Mononuclear cell (primary cell): ENCODE results near the gene NEURL1. TPM values are rescaled to one million over a fixed set of nuclear protein-coding genes. Genes with fewer than 3 reads are reported as not detected.

Experiments used
- H3K27me3 ChIP-seq: 2 replicates; pipeline ENCODE4 v1.6.0; 2011; ENCODE audit warnings: low read length, control low read depth; ENCODE audit not compliant: insufficient read depth
- H3K4me1 ChIP-seq: 2 replicates; pipeline ENCODE4 v1.5.1; 2011; ENCODE audit warnings: mild to moderate bottlenecking, low read length, control low read depth; ENCODE audit not compliant: insufficient read depth
- H3K4me3 ChIP-seq: 2 replicates; pipeline ENCODE4 v1.5.1; 2011; ENCODE audit warnings: mild to moderate bottlenecking, low read length, moderate library complexity
- H3K9me3 ChIP-seq: 2 replicates; pipeline ENCODE4 v1.5.1; 2011; ENCODE audit warnings: low read depth, mild to moderate bottlenecking, control low read depth, low read length
- total RNA-seq: library from RNA; depleted of rRNA; stranded (reverse); fragments of >200 nt; gene quantifications from one replicate; pipeline ENCODE4 v1.2.3, GENCODE V29; 2012

NEURL1 gene
- total RNA-seq, 1 donor, result 4.8 TPM

DNA sequence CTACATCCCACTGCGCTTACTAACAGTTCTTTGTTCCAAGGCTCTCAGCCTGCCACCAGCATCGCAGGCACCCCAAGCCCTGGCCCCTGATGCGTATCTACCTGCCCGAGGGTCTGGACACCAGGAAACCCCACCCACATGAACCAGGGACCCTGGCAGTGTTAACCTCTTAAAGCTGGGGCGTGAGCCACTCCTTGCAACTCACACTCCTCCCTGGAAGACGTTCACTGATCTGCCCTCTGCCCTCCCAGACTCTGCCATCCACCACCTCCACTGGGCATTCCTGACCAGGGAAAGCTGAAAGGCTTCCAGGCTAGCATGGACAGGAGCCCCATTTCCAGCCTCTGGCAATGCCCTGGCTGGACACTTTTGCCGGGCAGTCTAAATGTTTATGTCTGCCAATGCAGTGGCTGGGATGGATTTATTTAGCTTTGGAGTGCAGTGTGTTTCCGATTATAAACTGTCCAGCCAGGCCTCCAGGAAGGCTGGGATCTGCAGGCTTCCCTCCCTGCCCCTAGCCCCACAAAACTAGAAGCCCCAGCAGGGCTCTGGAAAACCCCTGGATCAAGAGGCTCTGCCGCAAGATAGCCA lies 117.5 kb downstream of the NEURL1 start:
- no peaks in the 10 kb centered on the region for H3K4me1 ChIP-seq
- no peaks in the 10 kb centered on the region for H3K27me3 ChIP-seq
- H3K4me3 ChIP-seq, result no peak overlapping the region
- no peaks in the 10 kb centered on the region for H3K9me3 ChIP-seq

DNA sequence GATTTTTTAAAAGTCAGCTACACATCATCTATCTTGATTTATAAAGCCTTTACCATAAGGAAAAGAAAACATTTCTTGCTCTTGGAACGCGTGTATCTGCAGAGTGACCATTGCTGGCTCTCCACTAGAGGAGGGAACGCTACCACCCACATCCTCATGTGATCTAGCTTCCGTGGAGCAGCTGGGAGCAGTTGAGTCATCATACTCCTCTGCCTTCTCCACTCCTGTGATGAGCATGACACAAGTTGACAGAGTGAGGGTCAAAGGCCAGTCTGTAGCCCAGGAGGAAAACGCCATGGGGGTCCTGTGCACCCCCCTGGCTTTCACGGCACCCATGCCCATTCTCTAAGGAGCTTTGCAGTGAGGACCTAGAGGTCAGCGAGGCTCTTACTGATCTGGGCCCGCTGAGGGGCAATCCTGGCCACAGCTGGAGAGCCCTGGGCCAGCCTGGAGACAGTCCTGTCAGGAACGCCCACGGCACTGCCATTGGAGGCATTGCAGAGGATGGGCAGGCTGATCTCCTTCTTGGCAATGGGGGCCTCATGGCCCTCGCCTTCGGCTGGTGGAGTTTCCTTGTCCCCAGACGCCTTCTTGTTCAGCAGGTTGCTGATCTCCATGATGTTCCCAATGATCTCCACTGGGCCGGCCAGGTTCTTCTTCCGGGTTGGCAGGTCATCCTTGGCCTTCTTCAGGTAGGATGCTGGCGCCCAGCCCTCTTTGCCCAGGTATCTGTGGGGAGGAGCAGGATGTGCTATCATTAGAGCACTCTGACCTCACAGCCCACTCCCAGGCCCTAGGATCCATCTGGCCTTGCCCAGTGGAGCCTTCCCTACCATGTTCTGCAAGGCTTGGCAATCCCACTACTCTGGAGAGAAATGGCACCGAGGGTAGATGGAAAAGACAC lies 119.2 kb downstream of the NEURL1 start:
- H3K4me1 ChIP-seq, result no peaks in the 10 kb centered on the region
- H3K4me3 ChIP-seq, result no peak overlapping the region
- H3K9me3 ChIP-seq, result no peaks in the 10 kb centered on the region
- no peaks in the 10 kb centered on the region for H3K27me3 ChIP-seq

DNA sequence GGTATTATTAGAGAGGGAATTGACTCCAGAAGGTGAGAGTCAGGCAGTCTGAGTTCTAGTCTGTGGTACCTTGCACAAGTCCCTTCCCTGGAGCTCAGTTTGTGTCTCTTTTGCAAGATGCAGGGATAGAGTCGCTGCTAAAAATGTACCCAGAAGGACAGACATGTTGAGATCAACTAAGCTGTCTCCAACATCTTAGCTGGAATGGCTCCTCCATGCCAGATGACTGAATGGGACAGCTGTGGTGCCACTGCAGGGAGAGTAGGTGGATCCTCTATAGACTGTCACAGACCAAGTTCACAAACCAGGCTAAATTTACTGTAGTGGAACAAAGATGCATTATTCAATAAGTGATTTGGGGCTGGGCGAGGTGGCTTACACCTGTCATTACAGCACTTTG lies 120.1 kb downstream of the NEURL1 start:
- Histone ChIP-seq H3K27me3 (no peaks in the 10 kb centered on the region), H3K4me3 (no peak overlapping the region), H3K9me3 (no peaks in the 10 kb centered on the region), H3K4me1 (no peaks in the 10 kb centered on the region)

DNA sequence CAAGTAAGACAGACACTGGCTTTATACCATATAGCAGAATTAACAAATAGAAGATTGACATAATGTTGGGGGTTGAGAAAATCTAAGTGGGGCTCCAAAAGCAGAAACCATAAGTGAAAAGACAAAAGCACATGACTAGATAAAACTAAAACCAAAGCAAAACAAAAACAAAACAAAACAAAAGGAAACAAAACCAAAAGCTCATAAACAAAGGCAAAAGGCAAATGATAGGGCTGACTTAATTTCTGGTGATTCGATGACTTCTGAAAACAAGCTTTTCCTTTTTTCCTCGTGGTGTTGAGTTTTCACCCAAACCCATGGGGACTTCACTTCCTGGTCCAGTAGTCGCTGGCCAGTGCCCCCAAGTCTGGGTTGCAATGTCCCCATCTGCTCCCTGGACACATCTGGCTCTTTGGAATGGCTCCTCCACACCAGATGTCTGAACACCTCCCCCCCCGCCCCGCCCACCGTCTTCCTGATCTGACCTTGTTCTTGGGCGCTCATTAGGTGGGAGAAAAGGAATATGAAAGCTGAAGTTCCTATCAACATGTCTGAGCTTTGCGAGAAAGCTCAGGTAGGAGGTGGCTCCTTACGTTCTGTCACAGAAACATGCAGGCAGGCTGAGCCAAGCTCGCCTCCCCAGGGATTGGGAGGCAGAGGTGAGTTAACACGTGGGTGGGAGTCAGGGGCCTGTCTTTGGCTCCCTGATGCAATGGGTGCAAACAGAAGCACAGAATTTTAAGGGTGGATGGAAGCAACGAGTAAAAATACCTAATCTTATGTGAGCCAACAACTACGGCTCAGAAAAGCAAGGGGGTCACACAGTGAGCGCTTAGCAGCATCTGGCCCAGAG lies 121.0 kb downstream of the NEURL1 start:
- Histone ChIP-seq H3K4me3 (no peak overlapping the region), H3K9me3 (no peaks in the 10 kb centered on the region), H3K27me3 (no peaks in the 10 kb centered on the region), H3K4me1 (no peaks in the 10 kb centered on the region)

DNA sequence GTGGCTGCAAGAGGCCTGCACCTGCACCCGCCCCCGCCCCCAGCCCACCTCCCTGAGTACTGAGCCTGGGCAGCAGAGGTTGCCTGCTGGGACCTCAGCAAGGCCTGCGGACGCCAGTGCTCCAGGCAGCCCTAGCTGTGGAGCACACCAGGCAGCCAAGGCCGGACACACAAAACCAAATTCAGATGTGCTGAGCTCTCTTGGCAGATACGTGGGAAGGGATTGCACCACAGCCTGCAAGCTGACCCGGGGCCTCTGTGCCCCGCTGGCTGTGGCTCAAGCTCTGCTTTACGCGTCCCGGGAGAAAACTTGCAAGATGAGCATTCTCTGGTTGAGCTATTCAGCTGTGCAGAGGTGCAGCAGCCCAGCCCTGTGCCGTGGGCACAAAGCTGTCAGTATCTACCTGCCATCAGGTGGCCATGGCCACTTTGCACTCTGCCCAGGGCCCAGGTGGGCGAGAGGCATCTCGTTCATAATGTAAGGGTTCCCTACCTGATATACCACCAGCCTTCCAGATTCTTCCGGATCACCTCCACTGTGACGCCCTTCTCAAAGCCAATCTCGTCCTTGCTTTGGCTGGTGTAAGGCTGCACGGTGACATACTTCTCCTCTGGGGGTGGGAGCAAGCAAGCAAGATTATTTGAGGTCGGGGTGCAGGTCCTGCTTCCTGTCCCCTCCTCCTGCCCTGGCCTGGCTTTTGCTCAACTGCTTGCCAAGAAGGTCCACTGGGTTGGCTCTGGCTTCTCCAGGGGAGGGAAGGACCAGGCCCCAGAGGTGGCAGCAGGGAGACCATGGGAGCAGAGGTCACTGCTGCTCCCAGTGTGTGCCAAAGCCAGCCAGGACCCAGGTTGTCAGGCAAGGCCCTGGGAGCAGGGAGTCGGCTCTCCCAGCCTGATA lies 123.4 kb downstream of the NEURL1 start:
- Histone ChIP-seq H3K4me1 (no peaks in the 10 kb centered on the region), H3K27me3 (no peaks in the 10 kb centered on the region), H3K4me3 (no peak overlapping the region), H3K9me3 (no peaks in the 10 kb centered on the region)

DNA sequence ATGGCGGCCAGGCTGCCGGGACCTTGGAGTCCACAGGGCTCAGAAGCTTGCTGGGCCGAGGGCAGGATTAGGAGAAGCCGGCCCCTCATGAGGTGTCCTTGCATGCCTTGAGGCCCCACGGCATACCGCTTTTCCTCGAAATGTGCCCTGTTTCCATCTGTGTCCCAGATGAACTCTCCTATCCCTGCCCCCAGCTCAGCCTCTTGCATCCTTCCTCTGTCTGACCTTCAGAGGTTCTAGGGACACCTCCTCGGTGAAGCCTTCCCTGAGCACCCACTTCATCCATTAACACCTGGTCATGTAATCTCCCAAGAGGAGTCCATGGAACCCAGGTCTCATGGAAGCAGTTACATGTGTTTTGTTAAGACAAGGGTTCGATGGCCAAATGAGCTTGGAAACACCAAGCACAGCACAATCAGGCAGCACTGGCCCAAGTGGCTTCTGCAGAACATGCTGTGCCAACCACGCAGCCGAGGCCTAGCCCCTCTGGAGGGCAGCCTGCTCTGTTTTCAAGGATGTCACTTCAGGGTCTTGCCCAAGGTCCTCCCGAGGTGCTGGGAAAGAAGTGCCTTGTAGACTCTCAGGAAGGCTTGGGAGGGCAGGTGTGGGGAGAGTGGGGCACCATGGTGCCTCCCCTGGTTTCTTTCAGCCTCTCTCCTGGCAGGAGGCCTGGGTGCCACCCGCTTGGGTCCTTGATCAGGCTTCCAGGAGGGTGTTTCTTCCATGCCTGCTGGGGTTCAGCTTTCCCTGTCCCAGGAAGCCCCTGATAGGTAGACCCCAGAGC lies 124.3 kb downstream of the NEURL1 start:
- Histone ChIP-seq H3K4me3 (no peak overlapping the region), H3K4me1 (no peaks in the 10 kb centered on the region), H3K27me3 (no peaks in the 10 kb centered on the region), H3K9me3 (no peaks in the 10 kb centered on the region)

DNA sequence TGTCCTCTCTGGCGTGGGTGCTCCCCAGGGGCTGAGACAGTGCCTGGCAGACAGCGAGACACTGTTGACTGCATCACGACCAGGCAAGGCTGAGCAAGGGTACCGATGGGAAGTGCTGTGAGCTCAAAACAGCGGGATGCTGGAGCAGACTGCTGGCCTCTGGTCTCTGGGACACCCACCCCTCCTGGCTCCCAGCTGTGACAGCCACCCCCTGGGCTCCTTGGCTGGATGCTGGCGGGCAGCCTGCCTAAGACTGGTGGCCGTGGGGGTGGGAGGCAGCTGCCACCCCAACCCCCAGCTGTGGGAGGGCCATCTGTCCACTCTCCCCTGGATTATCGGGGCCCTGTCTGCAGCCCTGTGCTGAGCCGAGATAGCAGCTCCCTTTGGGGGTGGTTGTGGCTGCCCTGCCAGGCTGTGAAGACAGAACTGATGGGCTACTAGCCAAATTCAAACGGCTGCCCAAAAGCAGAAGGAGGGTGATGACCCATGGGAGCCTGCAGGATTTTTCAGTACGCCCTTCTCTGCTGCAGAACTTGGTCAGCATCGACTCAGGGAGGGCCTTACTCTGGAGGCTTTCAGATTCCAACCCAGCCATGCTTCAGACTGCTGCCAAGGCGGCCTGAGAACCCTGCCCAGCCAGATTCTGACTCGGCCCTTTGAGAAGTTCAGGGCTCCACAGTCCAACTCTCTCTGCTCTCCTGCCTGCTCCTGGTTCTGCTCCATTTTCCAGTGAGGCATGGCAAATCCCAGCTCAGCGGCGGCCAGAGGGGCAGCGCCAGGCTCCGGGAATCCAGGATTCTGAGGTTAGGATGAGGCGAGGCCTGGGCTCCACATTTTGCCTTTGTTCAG lies 125.3 kb downstream of the NEURL1 start:
- Histone ChIP-seq H3K27me3 (no peaks in the 10 kb centered on the region), H3K4me3 (no peak overlapping the region), H3K9me3 (no peaks in the 10 kb centered on the region), H3K4me1 (no peaks in the 10 kb centered on the region)

DNA sequence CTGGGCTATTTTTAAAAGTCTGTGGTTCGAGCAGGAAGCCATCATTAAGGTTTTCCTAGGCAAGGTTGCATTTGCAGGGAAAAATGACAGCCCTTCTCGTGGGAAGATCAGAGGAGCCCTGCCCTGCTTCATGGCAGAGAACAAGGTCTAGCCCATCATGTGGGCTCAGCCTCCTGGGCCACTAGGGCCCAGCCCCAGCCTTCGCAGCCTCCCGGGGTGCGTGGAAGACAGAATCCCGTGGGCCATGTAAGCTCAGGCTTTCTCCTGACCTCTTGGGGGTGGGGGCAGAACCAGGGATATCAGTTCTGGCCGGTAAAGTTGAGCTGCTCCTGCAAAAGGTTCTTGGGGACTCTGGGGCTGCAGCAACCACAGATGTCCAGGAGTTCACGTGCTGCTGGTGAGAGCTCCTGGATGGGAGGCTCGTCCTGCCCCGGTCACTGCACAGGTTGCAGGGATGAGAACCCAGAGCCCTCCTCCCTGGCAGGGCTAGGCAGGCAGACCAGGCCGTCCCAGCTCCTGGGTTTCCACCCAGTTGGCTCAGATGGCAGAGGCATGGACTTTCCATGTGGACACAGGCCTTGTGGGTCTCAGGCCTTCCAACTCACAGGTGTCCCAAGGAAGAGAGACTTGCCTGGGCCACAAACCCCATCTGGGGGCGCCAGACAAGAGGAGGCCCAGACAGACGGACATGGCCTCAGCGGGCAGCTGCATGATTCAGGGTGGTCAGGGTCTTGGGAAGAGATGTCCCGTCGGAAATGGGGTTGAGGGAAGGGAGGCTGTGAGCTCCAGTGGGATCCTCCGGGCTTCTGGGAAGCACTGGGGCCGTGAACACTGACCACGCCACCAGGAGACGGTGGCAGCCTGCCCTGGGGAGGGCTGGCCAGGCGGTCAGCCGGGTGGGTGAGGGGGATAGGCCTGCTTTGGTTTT lies 126.2 kb downstream of the NEURL1 start:
- no peaks in the 10 kb centered on the region for H3K9me3 ChIP-seq

DNA sequence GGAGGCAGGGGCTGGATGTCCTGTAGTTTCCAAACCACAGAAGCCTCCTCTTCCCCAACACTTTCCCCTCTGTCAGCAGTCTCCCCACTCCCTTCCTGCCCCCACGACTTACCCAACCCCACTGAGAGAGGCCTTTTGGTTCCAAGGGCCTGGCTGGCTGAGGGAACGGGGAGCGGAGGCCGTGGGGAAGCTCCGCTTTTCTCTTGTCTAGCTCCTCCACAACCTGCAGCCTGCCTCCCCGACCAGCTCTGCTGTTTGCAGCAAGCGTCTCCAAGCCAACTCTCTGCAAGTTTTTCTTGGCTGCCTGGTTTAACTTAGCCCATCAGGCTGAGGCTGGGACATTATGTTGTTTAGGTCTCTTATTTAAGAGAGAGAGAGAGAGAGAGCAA lies 126.8 kb downstream of the NEURL1 start:
- Histone ChIP-seq H3K4me1 (no peaks in the 10 kb centered on the region), H3K9me3 (no peaks in the 10 kb centered on the region), H3K4me3 (no peak overlapping the region), H3K27me3 (no peaks in the 10 kb centered on the region)

More for the DNA sequence above, 126.2 kb downstream of the NEURL1 start:
- no peaks in the 10 kb centered on the region for H3K4me1 ChIP-seq
- no peak overlapping the region for H3K4me3 ChIP-seq
- H3K27me3 ChIP-seq, result no peaks in the 10 kb centered on the region

DNA sequence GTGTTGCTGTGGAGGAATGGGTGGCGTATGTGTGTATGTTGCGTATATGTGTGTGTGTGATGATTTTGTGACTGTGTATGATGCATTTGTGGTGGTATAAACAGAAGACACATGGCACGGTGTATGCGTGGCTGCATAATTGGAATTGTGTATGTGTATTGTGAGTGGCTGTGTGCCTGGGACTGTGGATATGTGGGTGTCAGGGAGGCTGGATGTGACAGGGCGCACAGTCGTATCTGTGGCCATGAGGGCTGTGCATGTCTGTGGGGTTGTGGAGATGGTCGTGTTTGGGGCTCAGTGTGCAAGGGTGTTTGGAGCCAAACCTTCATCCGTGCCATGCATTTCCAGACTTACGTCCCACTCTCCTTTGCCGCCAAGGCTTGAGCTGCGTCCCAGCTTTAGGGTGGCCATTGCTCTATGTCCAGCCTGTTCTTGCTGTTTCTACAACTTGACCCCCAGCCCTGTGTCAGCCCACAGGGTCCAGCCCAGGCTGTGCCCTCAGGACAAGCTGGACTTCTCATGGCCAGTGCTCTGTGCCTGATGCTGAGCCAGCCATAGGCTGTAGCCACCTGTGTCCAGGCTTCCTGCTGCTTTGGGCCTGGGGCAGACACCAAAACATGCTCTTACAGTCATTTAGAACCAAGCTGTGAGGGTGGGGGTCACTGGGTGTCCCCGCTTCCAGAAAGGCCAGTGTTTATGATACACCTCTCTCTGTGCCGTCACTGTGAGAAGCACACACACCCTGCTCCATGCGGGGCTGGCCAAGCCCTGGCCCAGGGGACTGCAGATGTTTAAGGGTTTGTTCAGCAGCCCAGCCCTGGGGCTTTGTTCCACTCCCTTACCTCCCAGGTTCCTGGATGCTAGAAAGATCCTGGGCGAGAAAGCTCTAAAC lies 127.6 kb downstream of the NEURL1 start:
- Histone ChIP-seq H3K4me1 (no peaks in the 10 kb centered on the region), H3K9me3 (no peaks in the 10 kb centered on the region), H3K27me3 (no peaks in the 10 kb centered on the region), H3K4me3 (no peak overlapping the region)

DNA sequence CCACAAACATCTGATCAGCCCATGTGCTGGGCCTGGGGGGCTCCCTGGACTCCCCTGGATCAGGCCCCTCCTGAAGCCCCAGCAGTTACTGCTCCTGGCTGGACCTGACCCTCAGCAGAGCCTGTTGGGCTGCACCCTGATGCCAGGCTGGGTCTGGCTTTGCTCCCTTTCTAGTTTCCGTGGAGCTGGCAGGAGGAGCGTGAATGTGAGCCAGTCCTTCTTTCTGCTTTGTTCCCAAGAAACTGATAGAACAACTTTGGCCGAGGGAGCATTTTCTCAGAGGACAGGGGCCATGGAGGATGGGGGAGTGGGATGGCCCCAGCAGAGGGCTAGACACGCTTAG lies 128.2 kb downstream of the NEURL1 start:
- H3K27me3 ChIP-seq, result no peaks in the 10 kb centered on the region
- H3K9me3 ChIP-seq, result no peaks in the 10 kb centered on the region
- H3K4me3 ChIP-seq, result no peak overlapping the region
- H3K4me1 ChIP-seq, result no peaks in the 10 kb centered on the region

DNA sequence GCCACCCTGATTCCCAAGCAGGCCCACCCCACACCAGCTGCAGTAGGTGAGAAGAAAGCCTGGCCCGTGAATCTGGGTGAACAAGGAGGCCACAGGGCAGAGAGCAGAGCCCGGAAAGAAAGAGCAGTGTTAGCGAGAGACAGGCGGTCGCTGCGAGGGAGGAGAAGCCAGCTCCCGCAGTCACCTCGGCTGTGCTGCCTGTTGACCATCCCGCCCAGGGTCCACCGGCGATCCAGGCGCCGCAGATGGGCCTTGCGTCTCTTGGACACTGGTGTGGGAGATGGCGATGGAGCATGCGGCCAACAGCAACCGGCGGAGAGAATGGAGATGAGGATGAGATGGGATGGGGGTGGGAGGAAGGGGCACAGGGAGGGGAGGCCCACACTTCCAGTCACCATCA lies 128.8 kb downstream of the NEURL1 start:
- Histone ChIP-seq H3K27me3 (no peaks in the 10 kb centered on the region), H3K4me1 (no peaks in the 10 kb centered on the region), H3K9me3 (no peaks in the 10 kb centered on the region), H3K4me3 (no peak overlapping the region)
